GM13977 (cell line): ENCODE results near the gene PIGQ.

ENCODE experiments used
- DNase-seq: peaks from one replicate; pipeline ENCODE4 v3.0.0; 2012; ENCODE audit warnings: low spot score
- in situ Hi-C: fragments of 300-500 bp; cut with MboI; formaldehyde crosslinking; loops from one replicate; pipeline ENCODE4 v1.12.0; 2022; ENCODE audit warnings: low sequenced_read_pairs, low pct_unique_long_range_greater_than_20kb, mixed read lengths, inconsistent platforms; ENCODE audit not compliant: unreplicated experiment
- TF ChIP-seq, protein P1 (sequence below): IDR thresholded peaks from 2 replicates; pipeline ENCODE4 v1.5.1; 2012; ENCODE audit warnings: mild to moderate bottlenecking, control low read depth; ENCODE audit not compliant: insufficient read depth; ENCODE audit errors: extremely low read depth, missing control alignments

Gene PIGQ

DNA sequence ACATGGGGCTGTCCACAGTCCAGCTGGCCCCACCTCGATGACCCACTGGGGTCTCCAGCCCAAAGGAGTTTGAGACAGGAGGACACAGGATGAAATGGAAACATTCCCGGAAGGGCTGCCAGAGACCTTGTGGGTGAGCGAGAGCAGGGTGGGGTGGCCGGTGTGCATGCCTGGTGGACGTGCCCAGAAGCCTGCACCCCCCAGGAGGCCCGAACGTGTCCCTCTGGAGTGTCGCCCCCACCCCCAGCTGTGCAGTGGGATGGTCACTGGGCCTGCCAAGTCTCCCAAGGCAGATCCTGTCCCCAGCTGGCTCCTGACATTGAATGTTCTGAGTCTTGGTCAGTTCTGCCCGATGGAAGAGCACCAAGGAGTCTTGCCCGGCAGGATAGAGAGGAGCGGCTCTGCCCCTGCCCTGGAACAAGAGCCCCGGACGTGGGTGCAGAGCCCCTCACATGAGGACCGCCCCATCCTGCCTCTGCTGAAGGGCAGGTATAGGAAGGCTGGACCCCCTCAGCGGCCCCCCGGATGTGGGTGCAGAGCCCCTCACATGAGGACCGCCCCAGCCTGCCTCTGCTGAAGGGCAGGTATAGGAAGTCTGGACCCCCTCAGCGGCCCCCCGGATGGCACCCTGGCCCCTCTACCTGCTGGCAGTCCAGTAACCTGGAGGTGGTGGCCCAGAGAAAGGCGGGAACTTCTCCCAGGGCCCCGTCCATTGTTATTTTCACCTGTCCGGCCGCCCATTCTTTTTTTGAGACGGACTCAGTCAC is 45.3 kb upstream of the PIGQ start:
- in situ Hi-C loops = no loop called here
- TF ChIP-seq, protein P1, sequence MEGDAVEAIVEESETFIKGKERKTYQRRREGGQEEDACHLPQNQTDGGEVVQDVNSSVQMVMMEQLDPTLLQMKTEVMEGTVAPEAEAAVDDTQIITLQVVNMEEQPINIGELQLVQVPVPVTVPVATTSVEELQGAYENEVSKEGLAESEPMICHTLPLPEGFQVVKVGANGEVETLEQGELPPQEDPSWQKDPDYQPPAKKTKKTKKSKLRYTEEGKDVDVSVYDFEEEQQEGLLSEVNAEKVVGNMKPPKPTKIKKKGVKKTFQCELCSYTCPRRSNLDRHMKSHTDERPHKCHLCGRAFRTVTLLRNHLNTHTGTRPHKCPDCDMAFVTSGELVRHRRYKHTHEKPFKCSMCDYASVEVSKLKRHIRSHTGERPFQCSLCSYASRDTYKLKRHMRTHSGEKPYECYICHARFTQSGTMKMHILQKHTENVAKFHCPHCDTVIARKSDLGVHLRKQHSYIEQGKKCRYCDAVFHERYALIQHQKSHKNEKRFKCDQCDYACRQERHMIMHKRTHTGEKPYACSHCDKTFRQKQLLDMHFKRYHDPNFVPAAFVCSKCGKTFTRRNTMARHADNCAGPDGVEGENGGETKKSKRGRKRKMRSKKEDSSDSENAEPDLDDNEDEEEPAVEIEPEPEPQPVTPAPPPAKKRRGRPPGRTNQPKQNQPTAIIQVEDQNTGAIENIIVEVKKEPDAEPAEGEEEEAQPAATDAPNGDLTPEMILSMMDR = no peak
- no peak for DNase-seq

DNA sequence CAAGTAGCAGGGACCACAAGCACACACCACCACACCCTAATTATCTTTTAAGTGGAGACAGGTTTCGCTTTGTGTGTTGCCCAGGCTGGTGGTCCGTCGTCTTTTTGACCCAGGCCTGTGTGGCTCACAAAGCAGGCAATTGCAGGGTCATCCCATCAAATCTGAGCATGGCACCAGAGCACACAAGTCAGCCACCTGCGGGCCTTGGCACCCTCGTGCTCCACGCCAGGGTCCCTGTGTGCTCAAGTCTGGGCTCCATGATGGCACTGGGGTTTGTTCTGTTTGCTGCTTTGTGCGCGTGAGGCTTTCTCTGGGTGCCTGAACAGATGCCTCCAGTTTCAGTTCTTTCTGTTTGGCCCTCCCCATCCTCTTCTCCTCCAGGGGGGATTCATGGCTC is 44.6 kb upstream of the PIGQ start:
- in situ Hi-C loops = no loop called here
- TF ChIP-seq, protein P1 = no peak
- no peak for DNase-seq

DNA sequence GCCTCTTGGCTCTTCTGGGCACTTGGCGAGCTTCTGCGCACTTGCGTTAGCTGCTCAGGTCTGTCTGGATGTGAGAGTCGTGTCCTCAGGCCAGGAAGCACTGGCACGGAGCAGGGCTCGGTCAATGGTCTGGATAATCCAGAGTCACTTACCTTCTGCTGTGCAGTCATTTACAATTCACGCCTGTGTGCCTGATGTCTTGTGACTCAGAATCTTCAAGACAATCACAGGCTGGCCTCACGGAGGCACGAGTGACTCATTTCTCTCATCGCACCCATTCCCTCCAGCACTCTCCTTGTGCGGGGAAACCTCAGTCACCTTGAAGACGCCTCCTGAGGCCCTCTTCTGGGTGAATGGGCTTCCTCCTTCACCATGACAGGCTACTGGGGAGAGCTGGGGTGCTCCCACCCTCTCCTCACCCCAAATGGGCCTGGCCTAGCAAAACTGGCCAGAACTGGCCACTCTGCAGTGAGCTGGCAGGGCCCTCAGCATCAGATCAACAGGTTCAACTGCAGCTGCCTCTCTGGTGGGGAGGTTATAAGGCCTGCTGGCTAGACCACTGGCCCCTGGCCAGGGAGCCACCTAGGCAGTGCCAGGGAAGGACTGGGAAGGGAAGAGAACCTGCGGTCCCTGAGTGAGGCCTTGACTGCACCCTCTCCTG is 44.1 kb upstream of the PIGQ start:
- in situ Hi-C loops = no loop called here
- TF ChIP-seq, protein P1 = peak; percentile 13
- DNase-seq = peak; percentile 68

DNA sequence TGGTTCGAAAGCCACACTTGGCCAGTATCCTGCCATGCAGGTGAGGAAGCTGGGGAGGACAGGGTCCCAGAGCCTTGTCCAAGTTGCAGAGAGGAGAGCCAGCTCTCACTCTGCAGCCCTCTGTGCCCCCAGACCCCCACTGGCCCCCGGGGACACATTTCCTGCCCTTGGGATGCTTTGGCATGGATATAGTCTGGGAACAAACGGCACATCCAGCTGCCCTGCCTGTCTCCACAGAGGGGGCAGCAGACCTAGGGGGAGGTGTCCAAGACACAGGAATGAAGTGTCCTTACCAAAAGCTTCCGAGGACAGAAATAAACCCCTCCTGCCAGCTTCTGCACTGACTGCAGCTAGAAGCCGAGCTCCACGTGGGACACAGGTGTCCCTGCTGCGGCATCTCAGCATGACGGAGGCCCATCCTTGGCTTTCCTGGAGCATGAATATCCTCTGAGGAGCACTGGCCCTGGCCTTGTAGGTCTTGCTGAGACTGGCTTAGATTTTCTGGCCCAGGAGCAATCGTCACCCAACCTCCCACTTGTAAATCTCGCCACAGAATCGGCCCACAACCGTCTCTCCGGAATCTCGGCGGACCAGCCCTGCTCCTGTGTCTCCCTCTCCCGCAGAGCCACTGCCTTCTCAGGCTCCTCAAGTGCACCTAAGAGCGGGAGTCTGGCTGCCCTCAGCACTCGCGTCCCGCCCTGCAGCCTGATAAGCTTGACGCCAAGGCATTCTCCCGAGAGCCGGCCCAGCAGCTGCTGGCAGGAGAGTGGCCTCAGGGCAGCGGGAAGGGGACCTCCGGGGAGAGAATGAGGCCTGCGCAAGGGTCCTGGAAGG is 43.4 kb upstream of the PIGQ start:
- no peak for DNase-seq
- TF ChIP-seq, protein P1 = no peak
- in situ Hi-C loops = no loop called here

DNA sequence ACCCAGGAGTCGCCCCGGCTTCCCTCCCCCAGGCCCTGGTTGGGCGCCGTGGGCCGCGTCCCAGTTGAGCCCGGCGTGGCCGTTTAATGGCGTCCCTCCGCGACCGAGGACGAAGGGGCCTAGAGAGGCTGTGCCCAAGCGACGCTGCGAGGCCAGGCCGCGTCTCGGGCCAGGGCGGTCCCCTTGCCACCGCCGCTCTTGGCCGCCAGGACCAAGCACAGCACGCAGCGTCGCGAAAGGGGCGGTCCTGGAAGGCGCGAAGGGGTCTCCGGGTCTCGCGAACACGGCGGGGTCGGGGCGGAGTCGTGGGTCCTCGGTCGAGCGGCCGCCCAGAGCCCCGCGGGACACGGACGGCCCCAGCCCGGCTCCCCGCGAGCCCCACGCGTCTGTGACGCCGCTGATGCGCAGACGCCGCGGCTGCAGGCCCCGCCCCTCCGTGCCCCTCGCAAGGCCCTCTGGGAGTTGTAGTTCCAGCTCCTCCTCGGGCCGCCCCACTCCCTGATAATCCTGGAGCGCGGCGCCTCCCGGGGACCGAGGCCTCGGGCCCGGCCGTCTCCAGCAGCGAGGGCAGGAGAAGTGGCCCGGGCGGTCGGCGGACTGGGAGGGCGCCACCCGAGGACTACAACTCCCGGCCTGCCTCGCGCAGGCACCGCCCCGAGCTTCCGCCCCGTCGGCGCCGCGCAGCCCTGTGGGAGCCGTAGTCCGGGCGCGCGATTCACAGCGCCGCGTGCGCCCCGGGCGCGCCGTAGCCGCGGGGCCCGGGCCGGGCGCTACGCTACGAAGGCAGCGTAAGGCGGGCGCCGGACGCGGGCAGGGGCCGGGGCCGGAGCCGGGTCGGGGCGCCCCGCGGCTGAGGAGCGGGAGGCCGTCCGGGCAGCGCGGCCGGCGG is 42.5 kb upstream of the PIGQ start, which contains the start of gene CAPN15:
Gene CAPN15, plus strand, starts transcription at position 698 of the 889 bp plus-strand sequence. CDS start 19,127 bp downstream, outside the sequence.
- in situ Hi-C loops = no loop called here
- peak; percentile 95 for DNase-seq
- TF ChIP-seq, protein P1 = no peak
